Measurements from ENCODE around the gene LOC128125822.
"Not testable (repeated sequence)": the region's sequence is repeated elsewhere in the genome, so short reads cannot be mapped to it uniquely, and the experiment has no call there.

The LOC128125822 gene

GRCh38 chr6:63584566-63584965, 12.3 kb downstream of the LOC128125822 start:
- DNase-seq: no peak

DNA sequence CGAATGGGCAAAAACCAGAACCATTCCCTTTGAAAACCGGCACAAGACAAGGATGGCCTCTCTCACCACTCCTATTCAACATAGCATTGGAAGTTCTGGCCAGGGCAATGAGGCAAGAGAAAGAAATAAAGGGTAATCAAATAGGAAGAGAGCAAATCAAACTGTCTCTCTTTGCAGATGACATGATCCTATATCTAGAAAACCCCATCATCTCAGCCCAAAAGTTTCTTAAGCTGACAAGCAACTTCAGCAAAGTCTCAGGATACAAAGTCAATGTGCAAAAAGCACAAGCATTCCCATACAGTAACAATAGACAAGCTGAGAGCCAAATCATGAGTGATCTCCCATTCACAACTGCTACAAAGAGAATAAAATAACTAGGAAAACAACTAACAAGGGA, 13.4 kb downstream of the LOC128125822 start:
- DNase-seq: not testable (repeated sequence)

DNA sequence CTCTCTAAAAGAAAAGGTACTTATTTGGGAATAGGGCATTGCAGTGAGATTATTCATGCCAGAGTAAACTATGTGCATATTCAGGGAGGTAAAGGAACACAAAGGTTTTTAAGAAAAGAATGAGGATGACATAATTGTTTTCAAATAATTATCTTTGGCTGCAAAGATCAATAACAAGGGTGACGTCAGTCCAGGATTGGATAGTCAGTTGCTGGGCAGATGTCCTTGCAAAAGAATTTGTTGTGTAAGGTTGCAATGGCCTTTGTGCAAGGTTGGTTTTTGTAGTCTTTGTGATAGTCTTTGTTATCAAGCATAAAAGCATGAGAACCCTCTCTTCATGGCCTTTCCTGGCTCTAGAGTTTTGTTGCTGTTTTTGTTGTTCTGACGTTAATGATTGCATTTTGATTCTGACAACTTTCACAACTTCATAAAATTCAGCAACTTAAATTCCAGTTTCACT, 17.7 kb downstream of the LOC128125822 start:
- no peak for DNase-seq

DNA sequence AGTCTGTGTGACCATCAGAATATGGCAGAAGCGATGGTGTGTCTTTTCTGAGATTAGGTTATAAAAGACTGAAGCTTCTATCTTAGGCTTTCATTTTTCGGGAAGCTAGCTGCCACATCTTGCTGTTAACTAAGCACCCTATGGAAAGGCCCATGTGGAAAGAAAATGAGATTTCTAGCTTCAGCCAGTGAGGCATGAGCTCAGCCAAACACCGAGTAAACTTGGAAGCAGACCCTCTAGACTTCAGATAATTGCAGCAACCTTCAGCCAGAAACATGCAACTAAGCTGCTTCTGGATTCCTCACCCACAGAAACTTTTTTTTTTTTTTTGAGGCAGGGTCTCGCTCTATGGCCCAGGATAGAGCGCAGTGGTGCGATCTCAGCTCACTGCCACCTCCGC, 20.6 kb downstream of the LOC128125822 start:
- no peak for DNase-seq

DNA sequence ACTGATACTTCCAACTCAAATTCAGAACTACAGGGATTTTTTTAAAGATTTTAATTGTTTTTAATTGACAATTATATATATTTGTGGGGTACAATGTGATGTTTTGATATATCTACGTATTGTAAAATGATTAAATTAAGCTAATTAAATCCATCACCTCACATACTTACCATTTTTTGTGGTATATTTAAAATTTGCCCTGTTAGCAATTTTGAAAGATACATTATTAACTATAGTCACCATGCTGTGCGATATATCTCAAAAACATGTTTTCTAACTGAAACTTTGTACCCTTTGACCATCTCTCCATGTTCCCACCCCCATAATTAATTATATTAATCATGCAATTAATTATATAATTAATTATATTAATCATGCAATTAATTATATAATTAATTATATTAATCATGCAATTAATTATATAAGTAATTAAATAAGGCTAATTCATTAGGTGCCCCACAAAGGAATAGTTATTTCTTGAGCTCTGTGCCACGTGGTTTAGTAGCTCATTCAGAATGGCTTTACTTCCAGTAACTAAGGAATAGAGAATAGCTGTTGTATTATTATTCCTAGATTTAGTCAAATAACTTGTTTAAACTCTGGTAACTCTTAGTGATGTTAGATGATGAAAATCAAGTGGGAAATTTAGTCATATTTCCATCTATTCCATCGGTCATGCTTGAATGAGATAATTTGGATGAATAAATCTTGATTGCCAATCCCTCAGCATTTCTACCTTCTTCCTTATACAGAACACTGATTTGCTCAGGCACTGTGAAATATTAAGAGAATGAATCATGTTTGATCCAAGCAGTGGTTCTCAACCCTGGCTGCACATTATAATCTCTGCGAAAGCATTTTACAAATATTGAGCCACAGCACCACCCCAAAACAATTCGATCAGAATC, 25.1 kb downstream of the LOC128125822 start:
- DNase-seq: no peak

DNA sequence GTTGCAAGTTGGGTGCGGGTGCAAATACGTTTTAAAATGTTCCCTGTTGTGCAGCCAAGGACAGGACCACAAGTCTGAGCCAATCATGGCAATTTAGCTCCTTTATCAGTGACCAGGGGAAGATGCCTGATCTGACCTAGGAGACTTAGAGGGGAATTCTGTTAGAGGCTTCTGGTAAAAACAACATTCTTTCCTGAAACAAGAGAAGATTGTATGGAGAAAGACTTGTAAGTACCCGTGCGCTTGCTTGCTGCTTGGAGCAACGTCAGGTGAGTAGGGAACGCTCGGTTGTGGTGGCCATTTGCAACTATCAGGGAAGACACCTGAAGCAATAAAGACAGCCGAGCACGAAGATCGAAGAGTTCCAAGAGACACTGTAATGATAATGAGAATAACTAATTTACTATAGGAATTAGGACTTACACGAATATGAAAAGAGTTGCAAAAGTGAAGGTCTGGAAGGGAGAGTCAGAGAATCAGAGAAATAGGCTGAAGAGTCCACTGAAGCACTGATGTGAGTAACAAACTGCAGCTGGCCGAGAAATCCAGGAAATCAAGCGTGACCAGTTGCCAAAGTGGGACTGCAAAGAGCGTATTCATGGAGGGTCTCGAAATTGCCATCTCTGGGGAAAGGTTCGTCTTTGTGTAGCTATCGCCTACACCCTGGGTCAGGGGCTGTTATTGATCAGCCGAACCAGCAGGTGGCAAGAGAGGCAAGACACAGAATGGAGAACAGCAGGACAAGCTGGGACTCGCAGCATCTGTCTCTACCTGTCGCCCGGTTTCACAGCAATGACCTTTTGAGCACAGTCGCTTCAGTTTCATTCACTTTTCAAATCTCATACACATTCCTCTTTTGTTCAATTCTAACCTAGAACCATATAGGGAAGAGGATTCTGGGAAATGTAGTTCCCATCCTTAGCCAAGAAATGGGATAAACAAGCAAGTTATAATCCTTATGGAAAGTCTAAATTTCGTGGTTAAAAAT, 26.1 kb downstream of the LOC128125822 start:
- DNase-seq: peak; percentile 86

GRCh38 chr6:63599243-63599642, 27.0 kb downstream of the LOC128125822 start:
- DNase-seq: no peak

DNA sequence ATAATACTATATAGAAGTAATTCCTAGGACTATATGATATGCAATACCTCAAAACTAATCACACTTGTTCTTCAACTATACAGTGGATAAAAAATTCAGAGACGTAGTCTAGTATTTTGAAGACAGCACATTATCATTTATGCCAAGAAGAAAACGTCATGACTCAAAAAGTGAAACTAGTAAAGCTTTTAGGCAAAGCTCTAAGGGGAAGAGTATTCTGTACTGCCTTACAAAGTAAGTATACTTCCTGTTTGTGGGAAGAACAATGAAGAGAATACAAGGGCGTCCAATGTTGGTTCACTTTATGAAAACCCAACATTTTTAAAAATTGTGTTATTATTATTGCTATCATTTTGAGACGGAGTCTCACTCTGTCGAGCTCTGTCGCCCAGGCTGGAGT, 27.9 kb downstream of the LOC128125822 start:
- DNase-seq: no peak

DNA sequence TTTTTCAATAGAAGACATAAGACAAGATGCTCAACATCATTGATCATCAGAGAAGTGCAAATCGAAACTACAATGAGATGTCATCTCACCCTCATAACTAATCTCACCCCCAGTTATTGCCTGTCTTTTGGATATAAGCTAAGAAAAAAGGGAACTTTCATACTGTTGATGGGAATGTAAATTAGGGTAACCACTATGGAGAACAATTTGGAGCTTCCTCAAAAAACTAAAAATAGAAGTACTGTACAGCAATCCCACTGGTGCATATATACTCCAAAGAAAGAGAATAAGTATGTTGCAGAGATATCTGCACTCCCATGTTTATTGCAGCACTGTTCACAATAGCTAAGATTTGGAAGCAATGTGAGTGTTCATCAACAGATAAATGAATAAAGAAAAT, 37.0 kb downstream of the LOC128125822 start:
- no peak for DNase-seq

DNA sequence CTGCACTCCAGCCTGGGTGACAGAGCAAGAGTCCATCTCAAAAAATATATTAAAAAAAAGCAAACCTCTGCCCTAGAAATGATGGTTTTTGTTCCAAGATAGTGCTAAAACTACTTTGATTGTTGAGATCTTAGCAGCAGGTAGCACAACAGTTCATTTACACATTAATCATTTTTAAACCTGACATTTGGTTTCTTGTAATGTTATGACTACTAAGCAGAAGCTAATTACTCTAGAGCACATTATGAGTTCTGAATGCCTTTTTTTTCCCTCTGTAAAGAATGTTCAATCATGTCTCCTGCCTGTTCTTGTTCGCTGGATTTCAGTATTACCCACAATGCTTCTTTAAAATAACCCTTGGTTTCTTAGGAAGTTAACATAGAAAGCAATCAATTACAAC, 38.7 kb downstream of the LOC128125822 start:
- DNase-seq: no peak

- DNase-seq: no peak
Observed at GRCh38 chr6:63611560-63611959, 39.3 kb downstream of the LOC128125822 start.

- no peak for DNase-seq
Observed at GRCh38 chr6:63615590-63615989, 43.3 kb downstream of the LOC128125822 start.
